Astrocyte of the spinal cord (primary cell): ENCODE data around the gene SLC39A7.

Source experiments
- DNase-seq: peaks from one replicate; pipeline ENCODE4 v3.0.0; 2011; ENCODE audit warnings: low read depth, low spot score
- H3K4me3 ChIP-seq: 2 replicates; pipeline ENCODE4 v1.5.1; 2011; ENCODE audit warnings: low read depth, mild to moderate bottlenecking, low read length, moderate library complexity
- in situ Hi-C: cut with HindIII; loops from 2 replicates; pipeline ENCODE4 v1.10.0; 2017; ENCODE audit warnings: low sequenced_read_pairs
- TF ChIP-seq, protein P1 (sequence below): IDR thresholded peaks from 2 replicates; pipeline ENCODE4 v1.5.1; 2012; ENCODE audit warnings: low read depth, mild to moderate bottlenecking, low read length, inconsistent platforms

The SLC39A7 gene

GRCh38 chr6:33190504-33191107, 10.1 kb upstream of the SLC39A7 start:
- in situ Hi-C loops: no loop called here
- no peak overlapping the region for H3K4me3 ChIP-seq
- no peak for DNase-seq
- TF ChIP-seq, protein P1, sequence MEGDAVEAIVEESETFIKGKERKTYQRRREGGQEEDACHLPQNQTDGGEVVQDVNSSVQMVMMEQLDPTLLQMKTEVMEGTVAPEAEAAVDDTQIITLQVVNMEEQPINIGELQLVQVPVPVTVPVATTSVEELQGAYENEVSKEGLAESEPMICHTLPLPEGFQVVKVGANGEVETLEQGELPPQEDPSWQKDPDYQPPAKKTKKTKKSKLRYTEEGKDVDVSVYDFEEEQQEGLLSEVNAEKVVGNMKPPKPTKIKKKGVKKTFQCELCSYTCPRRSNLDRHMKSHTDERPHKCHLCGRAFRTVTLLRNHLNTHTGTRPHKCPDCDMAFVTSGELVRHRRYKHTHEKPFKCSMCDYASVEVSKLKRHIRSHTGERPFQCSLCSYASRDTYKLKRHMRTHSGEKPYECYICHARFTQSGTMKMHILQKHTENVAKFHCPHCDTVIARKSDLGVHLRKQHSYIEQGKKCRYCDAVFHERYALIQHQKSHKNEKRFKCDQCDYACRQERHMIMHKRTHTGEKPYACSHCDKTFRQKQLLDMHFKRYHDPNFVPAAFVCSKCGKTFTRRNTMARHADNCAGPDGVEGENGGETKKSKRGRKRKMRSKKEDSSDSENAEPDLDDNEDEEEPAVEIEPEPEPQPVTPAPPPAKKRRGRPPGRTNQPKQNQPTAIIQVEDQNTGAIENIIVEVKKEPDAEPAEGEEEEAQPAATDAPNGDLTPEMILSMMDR: no peak

DNA sequence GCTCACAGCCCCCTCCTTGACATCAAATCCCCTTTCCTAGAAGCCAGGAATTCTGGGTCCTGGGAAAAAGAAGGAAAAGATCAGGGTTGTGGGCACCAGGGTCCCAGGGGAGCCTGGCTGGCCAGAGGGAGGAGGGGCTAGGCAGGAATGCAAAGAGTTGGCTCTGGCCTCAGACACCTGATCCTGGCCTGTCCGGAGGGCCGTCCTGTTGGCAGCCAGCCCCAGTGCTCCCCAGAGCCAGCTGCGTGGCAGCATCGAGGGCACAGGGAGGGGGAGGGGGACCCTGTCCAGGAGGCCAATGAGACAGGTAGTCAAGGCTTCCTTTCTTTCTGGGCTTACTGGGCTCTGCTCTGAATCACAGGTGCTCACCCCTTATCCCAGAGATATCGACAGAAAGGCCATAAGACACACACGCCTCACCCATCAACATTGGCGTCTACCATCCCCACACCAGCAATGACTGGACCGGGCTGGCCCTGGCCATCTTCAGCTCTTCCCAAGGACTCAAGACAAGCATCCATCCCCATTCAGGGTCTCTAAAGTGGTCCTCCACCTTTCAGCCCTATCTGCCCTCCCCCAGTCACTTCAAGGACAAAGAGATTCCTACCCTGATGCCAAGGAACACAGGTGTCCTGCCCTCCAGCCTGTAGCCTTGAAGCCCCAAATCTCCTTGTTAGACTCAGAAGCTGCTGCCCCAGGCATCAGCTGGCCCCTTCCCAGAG, 9.1 kb upstream of the SLC39A7 start:
- no peak overlapping the region for H3K4me3 ChIP-seq
- in situ Hi-C loops: no loop called here
- TF ChIP-seq, protein P1: no peak
- DNase-seq: no peak

- in situ Hi-C loops: no loop called here
- TF ChIP-seq, protein P1: no peak
- DNase-seq: no peak
- peak within 1 kb of the TSS; percentile 29 for H3K4me3 ChIP-seq
Observed at GRCh38 chr6:33192105-33192646, 8.5 kb upstream of the SLC39A7 start, which contains the start of gene COL11A2. COL11A2 (minus strand) TSS chr6:33192467; CDS start chr6:33192240, 227 bp downstream.

DNA sequence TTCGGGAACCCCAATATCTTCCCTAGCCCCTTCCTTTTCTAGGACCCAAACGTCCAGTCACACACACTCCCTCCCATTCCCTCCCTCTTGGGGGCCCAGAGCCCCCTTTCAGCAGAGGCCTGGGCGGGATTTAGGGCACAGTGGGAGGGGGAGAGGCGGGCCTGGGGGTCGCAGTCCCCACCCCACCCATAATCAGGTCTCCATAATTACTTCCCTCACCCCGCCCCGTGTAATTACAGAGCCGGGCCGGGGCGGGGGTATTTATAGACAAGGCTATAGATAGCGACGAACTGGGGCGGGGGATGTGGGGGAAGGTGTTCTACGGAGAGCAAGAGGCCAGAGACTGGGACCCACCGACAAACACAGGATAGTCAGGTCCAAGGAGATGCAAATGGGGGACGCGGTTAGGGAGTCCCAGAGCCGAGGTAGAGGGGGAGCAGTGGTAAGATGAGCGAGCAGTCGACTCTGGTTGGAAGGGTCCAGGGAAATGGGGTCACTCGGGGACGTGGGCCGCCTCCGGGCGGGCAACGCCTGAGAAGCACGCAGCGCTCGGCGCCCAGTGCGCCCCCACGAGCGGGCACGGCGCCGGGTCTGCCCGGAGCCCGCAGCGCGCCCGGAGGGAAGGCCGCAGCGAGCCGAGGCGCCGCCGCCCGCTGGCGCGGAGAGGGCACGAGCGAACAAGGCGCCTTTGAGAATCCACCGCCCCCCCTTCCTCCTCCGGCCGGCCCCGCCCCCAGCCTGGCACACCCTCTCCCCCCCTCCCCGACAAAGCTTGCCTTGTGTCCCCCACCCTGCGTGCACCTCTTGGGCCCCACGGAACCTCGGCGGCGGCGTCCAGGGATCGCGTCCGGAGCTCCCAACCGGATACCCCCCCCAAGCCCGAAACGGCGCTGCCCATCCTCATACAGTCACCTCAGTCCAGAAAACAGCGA, 7.7 kb upstream of the SLC39A7 start:
- peak overlapping the region; percentile 29 for H3K4me3 ChIP-seq
- no peak for DNase-seq
- TF ChIP-seq, protein P1: no peak
- in situ Hi-C loops: no loop called here

DNA sequence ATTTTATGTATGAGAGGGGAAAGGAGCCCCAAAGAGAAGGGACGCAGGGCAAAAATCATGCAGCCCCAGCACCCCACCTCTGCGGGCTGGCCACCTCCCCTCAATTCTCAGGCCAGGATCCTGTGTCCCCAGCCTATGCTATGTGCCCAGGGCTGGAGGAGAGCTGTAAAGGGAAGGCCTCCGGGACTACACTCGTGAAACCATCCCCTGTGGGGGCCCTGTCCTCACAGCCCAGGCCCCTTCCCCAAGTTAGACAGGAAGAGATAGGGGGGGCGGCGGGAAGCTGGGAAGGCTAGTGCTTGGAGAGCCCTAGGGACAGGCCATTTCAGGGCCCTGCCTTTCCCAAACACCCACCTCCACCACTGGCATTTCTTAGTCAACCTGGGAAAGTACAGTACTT, 7.0 kb upstream of the SLC39A7 start:
- no peak overlapping the region for H3K4me3 ChIP-seq
- in situ Hi-C loops: no loop called here
- DNase-seq: no peak
- TF ChIP-seq, protein P1: no peak

GRCh38 chr6:33194431-33194979, 6.2 kb upstream of the SLC39A7 start:
- no peak for DNase-seq
- in situ Hi-C loops: no loop called here
- no peak overlapping the region for H3K4me3 ChIP-seq
- TF ChIP-seq, protein P1: no peak
